SJCRH30 (cell line): Measurements from ENCODE around the gene PDE10A. TPM values are rescaled to one million over a fixed set of nuclear protein-coding genes. Genes with fewer than 3 reads are reported as not detected.
"Not testable (repeated sequence)": the region's sequence is repeated elsewhere in the genome, so short reads cannot be mapped to it uniquely, and the experiment has no call there.

Experiments
- DNase-seq, 2 experiments: peaks; one replicate each; pipeline ENCODE4 v3.0.0-alpha.2; 2015 to 2020
- H3K27ac ChIP-seq: fragments of 250-450 bp; sonication (Bioruptor Pico); 2 replicates; pipeline ENCODE4 v1.5.1; 2020; ENCODE audit warnings: mild to moderate bottlenecking, moderate library complexity
- H3K27me3 ChIP-seq: fragments of 250-450 bp; sonication (Bioruptor Pico); 2 replicates; pipeline ENCODE4 v1.5.1; 2020; ENCODE audit warnings: mild to moderate bottlenecking, moderate library complexity
- H3K36me3 ChIP-seq: fragments of 250-450 bp; sonication (Bioruptor Pico); 2 replicates; pipeline ENCODE4 v1.5.1; 2020; ENCODE audit warnings: mild to moderate bottlenecking, moderate library complexity
- H3K4me1 ChIP-seq: fragments of 250-450 bp; sonication (Bioruptor Pico); 2 replicates; pipeline ENCODE4 v1.5.1; 2020; ENCODE audit warnings: mild to moderate bottlenecking, moderate library complexity
- H3K4me3 ChIP-seq: fragments of 250-450 bp; sonication (Bioruptor Pico); 2 replicates; pipeline ENCODE4 v1.5.1; 2020; ENCODE audit warnings: mild to moderate bottlenecking, moderate library complexity
- H3K9me3 ChIP-seq: fragments of 250-450 bp; sonication (Bioruptor Pico); replicated peaks from 2 replicates; pipeline ENCODE4 v1.5.1; 2020; ENCODE audit warnings: mild to moderate bottlenecking, moderate library complexity
- total RNA-seq: library from RNA; depleted of rRNA; stranded (reverse); fragments of >200 nt; shearing (Covaris generic); gene quantifications from 2 replicates; pipeline ENCODE4 v1.2.3, GENCODE V29; 2014

PDE10A gene
- total RNA-seq, 1 experiment from 2014 or later = 14.5 TPM

- not testable (repeated sequence) for H3K36me3 ChIP-seq, DNase-seq, H3K9me3 ChIP-seq
These were observed 199.5 kb downstream of the PDE10A start for GRCh38 chr6:165463499-165463898.

GRCh38 chr6:165459605-165460301 is 203.3 kb downstream of the PDE10A start:
- H3K27ac ChIP-seq, H3K4me1 ChIP-seq, DNase-seq, H3K4me3 ChIP-seq, H3K36me3 ChIP-seq, H3K9me3 ChIP-seq, H3K27me3 ChIP-seq: not testable (repeated sequence)

More at GRCh38 chr6:165463499-165463898, 199.5 kb downstream of the PDE10A start:
- H3K27ac ChIP-seq, H3K4me3 ChIP-seq, H3K27me3 ChIP-seq, H3K4me1 ChIP-seq: not testable (repeated sequence)

- Histone ChIP-seq H3K9me3 (no peaks in the 10 kb centered on the region; the same call in 1 of the 2 replicates), H3K27me3 (no peaks in the 10 kb centered on the region), H3K27ac (no peak overlapping the region), H3K36me3 (no peaks in the 10 kb centered on the region), H3K4me1 (peaks cover 6% of the 10 kb centered on the region; the same call in 1 of the 2 replicates), H3K4me3 (no peak overlapping the region)
- DNase-seq = no peak
These were observed 204.9 kb downstream of the PDE10A start for GRCh38 chr6:165458134-165458533.

GRCh38 chr6:165456286-165456685 is 206.8 kb downstream of the PDE10A start:
- H3K27ac ChIP-seq = no peak overlapping the region
- H3K36me3 ChIP-seq = no peaks in the 10 kb centered on the region
- no peaks in the 10 kb centered on the region for H3K27me3 ChIP-seq
- no peaks in the 10 kb centered on the region for H3K9me3 ChIP-seq
- H3K4me3 ChIP-seq = no peak overlapping the region
- DNase-seq = no peak
- H3K4me1 ChIP-seq = peaks cover 6% of the 10 kb centered on the region; the same call in 1 of the 2 replicates

- H3K9me3 ChIP-seq = no peaks in the 10 kb centered on the region
- no peak for DNase-seq
- H3K27me3 ChIP-seq = no peaks in the 10 kb centered on the region
- no peak overlapping the region for H3K4me3 ChIP-seq
- H3K4me1 ChIP-seq = peaks cover 6% of the 10 kb centered on the region; the same call in 1 of the 2 replicates
- no peaks in the 10 kb centered on the region for H3K36me3 ChIP-seq
- no peak overlapping the region for H3K27ac ChIP-seq
These were observed 207.6 kb downstream of the PDE10A start for GRCh38 chr6:165455488-165455887.

- peaks cover 6% of the 10 kb centered on the region; the same call in 1 of the 2 replicates for H3K4me1 ChIP-seq
- no peaks in the 10 kb centered on the region for H3K36me3 ChIP-seq
- no peaks in the 10 kb centered on the region for H3K9me3 ChIP-seq
- H3K4me3 ChIP-seq = no peak overlapping the region
- H3K27me3 ChIP-seq = no peaks in the 10 kb centered on the region
- DNase-seq = no peak
- no peak overlapping the region for H3K27ac ChIP-seq
These were observed 209.6 kb downstream of the PDE10A start for GRCh38 chr6:165453395-165453794.

GRCh38 chr6:165451838-165452237 is 211.2 kb downstream of the PDE10A start:
- H3K4me1 ChIP-seq = no peaks in the 10 kb centered on the region
- H3K27me3 ChIP-seq = no peaks in the 10 kb centered on the region
- H3K9me3 ChIP-seq = no peaks in the 10 kb centered on the region
- no peak for DNase-seq
- H3K27ac ChIP-seq = no peak overlapping the region
- H3K4me3 ChIP-seq = no peak overlapping the region
- no peaks in the 10 kb centered on the region for H3K36me3 ChIP-seq

- Histone ChIP-seq H3K9me3 (no peaks in the 10 kb centered on the region), H3K36me3 (no peaks in the 10 kb centered on the region), H3K27ac (no peak overlapping the region), H3K4me3 (no peak overlapping the region), H3K27me3 (no peaks in the 10 kb centered on the region), H3K4me1 (no peaks in the 10 kb centered on the region)
- DNase-seq = no peak
These were observed 214.8 kb downstream of the PDE10A start for GRCh38 chr6:165448210-165448609.

- H3K36me3 ChIP-seq = no peaks in the 10 kb centered on the region
- H3K4me1 ChIP-seq = no peaks in the 10 kb centered on the region
- H3K4me3 ChIP-seq = no peak overlapping the region
- no peaks in the 10 kb centered on the region for H3K9me3 ChIP-seq
- peak in 1 of 2 experiments; percentile 15 for DNase-seq
- no peaks in the 10 kb centered on the region for H3K27me3 ChIP-seq
- no peak overlapping the region for H3K27ac ChIP-seq
These were observed 215.9 kb downstream of the PDE10A start for GRCh38 chr6:165447141-165447540.

- Histone ChIP-seq H3K4me3 (no peak overlapping the region), H3K4me1 (no peaks in the 10 kb centered on the region)
These were observed 216.7 kb downstream of the PDE10A start for GRCh38 chr6:165446331-165446730.

GRCh38 chr6:165443462-165443861 is 219.6 kb downstream of the PDE10A start:
- Histone ChIP-seq H3K4me3 (no peak overlapping the region), H3K4me1 (no peaks in the 10 kb centered on the region), H3K36me3 (no peaks in the 10 kb centered on the region), H3K27ac (no peak overlapping the region), H3K27me3 (no peaks in the 10 kb centered on the region), H3K9me3 (no peaks in the 10 kb centered on the region)
- DNase-seq = no peak

More at GRCh38 chr6:165446331-165446730, 216.7 kb downstream of the PDE10A start:
- Histone ChIP-seq H3K27ac (no peak overlapping the region), H3K36me3 (no peaks in the 10 kb centered on the region), H3K27me3 (no peaks in the 10 kb centered on the region), H3K9me3 (no peaks in the 10 kb centered on the region)
- DNase-seq = no peak

GRCh38 chr6:165441181-165441580 is 221.9 kb downstream of the PDE10A start:
- DNase-seq = no peak
- H3K9me3 ChIP-seq = no peaks in the 10 kb centered on the region
- no peaks in the 10 kb centered on the region for H3K4me1 ChIP-seq
- no peaks in the 10 kb centered on the region for H3K36me3 ChIP-seq
- no peaks in the 10 kb centered on the region for H3K27me3 ChIP-seq
- no peak overlapping the region for H3K27ac ChIP-seq
- no peak overlapping the region for H3K4me3 ChIP-seq

- H3K27me3 ChIP-seq = no peaks in the 10 kb centered on the region
- H3K27ac ChIP-seq = no peak overlapping the region
- H3K4me1 ChIP-seq = no peaks in the 10 kb centered on the region
- H3K9me3 ChIP-seq = no peaks in the 10 kb centered on the region
- H3K36me3 ChIP-seq = no peaks in the 10 kb centered on the region
- no peak overlapping the region for H3K4me3 ChIP-seq
- peak in 1 of 2 experiments; percentile 62 for DNase-seq
These were observed 223.0 kb downstream of the PDE10A start for GRCh38 chr6:165439928-165440554.

GRCh38 chr6:165426892-165427291 is 236.1 kb downstream of the PDE10A start:
- Histone ChIP-seq H3K27me3 (no peaks in the 10 kb centered on the region), H3K36me3 (peaks cover 9% of the 10 kb centered on the region; the same call in 1 of the 2 replicates), H3K27ac (no peak overlapping the region), H3K9me3 (no peaks in the 10 kb centered on the region), H3K4me3 (no peak overlapping the region), H3K4me1 (no peaks in the 10 kb centered on the region)
- no peak for DNase-seq

GRCh38 chr6:165422192-165422591 is 240.8 kb downstream of the PDE10A start:
- no peak overlapping the region for H3K27ac ChIP-seq
- H3K4me1 ChIP-seq = no peaks in the 10 kb centered on the region
- no peaks in the 10 kb centered on the region for H3K27me3 ChIP-seq
- H3K4me3 ChIP-seq = no peak overlapping the region
- peaks cover 2% of the 10 kb centered on the region; the same call in 1 of the 2 replicates for H3K36me3 ChIP-seq
- no peaks in the 10 kb centered on the region for H3K9me3 ChIP-seq
- DNase-seq = no peak
